ENCODE measurements around the gene GGT6.

The GGT6 gene

DNA sequence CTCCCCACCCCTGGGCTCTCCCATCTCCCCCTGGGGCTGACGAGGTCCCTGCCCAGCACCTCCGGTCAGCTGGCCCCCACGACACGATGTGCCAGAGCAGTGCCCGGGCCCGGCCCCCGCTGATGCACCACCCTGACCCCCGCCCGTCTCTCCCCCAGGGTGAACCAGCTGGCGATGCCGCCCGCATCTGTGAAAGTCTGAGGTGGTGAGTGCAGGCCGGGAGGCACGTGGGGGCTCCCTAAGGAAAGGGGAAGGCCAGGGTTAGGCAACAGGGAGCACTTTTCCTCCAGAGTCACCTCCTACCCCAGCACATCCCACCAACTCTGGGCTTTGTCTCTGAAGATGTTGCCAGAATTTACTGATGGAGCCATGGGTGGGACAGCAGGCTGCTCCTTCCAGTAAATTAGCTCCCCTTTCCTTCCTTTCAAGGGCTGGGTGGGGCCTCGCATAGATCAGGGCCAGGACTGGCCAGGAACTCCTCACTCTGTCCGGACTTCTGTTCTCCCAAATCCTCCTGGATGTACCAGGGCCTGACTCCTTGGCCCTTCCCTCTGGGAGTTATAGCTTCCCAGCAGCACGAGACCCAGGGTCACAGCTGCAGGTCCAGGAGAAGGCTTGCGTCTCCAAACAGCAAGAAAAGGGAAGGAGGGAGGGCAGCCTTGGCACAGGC, 23.5 kb downstream of the GGT6 start:
- no peak for DNase-seq

DNA sequence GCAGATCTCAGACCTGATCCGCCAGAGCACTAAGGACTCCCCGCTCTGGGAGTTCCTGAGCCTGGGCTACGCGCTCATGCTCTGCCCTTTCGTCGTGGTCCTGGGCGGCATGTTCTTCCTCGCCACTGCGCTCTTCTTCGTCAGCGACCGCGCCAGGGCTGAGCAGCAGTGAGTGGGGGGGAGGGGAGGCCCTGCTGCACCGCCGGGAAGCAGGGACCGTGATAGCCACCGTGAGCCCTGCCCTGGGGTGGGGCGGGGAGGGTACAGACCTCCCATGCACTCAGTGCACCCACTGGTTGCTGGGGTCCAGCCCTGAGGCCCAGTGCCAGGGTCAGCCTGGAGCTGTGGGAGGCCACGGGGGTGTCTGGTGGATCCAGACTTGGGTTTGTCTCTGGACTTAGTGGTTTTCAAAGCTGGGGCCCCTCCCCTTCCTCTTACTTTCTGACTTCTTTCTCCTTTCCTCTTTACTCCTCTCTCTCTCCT, 24.1 kb downstream of the GGT6 start:
- DNase-seq, result no peak

DNA sequence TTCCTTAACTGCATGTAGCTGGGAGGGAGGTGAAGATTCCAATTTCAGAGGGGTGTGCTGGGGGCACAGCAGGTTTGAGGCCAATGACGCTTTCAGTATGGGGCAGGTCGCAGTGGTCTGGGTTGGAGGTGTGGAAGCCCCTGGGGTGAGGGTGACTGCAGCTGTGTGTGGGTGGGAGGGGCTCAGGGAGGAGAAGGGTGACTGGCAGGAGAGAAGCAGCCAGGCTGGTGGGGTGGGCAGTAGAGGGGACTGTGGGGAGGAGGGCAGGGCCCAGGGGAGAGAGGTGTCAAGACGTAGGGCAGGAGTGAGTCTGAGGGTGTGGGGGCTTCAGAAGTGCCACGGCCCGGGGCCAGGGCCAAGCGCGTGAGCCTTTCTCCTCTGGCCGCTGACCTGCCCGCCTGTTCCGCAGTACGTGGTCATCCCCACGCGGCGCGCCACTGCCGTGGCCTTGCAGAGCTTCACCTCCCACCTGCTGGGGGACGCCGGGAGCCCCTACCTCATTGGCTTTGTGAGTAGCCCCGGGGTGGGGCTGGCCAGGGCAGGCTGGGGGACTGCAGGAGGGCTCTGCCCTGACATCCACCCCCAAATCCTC, 24.6 kb downstream of the GGT6 start:
- DNase-seq, result no peak

DNA sequence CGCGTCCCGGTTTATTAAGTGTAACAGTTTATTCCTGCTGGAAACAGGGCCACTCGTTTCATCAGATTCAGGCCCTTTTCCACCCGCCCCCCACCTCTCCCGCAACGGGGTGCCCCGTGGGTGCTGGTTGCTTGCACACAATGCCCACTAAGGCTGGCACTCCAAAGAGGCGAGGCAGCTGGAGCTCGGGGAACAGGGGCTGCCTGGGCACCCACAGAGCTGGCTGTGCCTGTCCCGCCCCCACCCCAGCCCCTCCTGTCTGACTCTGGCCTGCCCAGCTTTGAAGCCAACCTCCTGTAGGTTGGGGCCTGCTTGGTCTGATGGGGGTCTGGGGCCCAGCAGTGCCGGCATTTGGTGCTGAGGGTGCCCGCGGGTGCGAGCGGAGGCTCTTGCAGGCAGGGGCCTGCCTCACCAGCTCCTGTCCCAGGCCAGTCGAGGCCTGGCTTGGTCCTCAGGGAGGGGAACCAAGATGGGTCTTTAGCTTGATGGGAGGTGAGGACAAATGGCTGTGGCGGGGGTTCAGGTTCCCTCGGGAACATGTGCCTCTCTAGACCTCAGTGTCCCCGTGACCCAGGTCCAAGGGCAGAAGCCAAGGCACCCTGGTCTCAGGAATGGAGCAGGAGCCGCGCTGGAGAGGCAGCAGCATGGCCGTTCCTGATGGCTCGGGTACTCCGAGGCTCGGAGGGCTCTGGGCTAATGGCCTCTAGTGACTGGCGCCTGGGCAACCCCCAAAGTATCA, 25.3 kb downstream of the GGT6 start:
- no peak for DNase-seq

DNA sequence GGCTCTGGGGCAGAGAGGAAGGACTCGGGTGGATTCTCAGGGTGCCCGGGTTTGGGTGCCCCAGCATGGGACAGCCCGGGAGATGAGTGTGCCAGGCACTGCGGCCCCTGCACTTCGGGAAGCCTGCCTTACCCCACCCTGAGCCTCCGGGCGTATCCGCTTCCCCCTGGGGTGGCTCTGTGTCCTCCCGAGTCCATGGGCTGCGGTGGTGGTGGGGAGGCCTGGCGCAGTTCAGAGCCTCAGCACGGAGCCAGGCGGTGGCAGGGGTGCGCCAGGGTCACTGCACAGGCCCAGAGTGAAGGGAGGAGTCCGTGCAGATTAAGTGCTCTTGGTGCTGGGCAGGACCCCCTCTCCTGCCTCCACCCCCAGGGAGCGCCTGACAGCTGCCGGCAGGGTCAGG, 25.9 kb downstream of the GGT6 start:
- no peak for DNase-seq

DNA sequence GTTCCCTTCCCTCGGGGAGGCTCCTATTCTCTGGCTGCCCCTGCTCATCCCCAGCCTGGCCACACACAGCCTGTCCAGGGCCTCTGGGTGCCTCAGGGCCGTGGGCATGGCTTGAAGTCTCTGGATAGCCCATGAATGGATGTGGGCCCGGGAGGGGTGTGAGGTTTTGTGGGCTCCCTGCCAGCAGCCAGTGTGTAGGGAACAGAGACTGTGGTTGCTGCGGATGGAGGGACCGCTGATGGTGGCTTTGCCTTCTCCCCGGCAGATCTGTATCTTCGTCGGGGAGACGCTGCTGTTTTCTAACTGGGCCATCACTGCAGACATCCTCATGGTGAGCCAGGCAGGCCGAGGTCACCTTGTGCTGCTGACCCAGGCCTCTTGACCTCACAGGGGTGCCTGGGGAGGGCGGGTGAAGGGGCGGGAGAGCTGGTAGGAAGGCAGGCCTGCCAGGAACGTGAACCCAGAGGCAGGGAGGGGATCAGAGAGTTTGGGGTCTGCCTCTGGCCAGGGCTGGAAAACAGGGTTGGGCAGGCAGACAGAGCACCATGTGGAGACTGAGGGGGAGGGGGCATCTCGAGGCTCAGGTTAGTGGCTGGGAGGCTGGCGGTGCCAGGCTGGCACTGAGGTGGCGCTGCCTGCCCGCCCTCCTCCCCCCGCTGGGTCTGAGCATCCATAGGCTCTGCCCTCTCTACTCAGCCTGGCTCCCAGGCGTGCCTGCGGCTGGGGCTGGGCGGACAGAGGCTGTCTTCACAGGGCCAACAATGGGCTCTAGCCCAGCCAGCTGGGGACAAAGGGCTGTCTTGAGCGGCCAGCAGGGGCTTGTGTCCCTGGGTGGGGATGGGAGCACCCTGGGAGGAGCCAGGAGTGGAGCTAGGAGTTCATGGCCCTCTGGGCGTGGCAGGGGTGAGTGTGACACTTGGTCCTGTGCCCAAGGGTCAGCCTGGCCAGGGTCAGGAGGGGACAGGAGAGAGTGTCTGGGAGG, 26.6 kb downstream of the GGT6 start:
- DNase-seq, result no peak

DNA sequence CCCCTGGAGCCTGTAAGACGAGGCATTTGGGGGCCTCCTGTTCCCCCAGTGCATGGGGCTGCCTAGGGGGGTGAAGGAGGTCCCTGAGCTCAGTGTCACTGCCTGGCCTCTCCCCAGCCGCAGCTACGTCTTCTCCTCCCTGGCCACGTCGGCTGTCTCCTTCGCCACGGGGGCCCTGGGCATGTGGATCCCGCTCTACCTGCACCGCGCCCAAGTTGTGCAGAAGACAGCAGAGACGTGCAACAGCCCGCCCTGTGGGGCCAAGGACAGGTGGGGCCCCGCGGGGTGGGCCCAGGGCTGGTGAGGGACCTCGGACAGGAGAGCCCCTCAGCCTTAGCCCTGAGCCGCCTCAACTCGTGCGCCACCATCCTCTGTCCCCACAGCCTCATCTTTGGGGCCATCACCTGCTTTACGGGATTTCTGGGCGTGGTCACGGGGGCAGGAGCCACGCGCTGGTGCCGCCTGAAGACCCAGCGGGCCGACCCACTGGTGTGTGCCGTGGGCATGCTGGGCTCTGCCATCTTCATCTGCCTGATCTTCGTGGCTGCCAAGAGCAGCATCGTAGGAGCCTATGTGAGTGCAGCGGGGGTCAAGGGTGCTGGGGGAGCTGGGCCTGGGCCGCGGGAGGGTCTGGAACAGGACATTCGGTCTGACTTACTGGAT, 27.4 kb downstream of the GGT6 start:
- DNase-seq, result no peak

DNA sequence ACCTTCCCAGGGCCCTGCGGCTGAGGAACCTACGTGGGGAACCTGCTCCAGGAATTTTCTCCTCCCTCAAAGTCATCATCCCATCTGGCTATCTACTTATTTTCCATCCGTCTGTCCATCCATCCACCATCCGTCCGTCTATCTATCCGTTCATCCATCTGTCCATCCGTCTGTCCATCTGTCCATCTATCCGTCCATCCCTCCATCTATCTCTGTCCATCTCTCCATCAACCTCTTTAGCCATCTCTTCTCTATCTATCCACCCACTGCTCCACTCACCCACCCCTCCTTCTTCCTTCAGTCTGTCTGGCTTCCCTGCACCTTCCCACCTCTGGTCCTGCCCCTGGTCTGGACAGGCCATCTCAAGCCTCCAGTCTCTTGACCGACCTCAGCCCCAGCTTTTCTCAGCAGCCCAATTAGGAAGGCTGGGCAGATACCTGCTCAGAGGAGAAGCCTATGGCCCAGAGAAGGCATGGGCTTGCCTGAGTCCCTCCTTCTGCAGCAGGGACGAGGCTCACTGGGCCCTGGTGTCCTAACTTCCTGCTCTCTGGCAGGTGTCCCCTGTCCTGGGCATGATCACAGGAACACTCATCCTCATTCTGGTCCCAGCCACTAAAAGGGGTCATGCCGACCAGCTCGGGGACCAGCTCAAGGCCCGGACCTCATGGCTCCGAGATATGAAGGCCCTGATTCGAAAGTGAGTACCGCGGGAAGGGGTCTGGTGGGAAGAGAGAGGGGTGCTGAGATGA, 28.2 kb downstream of the GGT6 start:
- no peak for DNase-seq

DNA sequence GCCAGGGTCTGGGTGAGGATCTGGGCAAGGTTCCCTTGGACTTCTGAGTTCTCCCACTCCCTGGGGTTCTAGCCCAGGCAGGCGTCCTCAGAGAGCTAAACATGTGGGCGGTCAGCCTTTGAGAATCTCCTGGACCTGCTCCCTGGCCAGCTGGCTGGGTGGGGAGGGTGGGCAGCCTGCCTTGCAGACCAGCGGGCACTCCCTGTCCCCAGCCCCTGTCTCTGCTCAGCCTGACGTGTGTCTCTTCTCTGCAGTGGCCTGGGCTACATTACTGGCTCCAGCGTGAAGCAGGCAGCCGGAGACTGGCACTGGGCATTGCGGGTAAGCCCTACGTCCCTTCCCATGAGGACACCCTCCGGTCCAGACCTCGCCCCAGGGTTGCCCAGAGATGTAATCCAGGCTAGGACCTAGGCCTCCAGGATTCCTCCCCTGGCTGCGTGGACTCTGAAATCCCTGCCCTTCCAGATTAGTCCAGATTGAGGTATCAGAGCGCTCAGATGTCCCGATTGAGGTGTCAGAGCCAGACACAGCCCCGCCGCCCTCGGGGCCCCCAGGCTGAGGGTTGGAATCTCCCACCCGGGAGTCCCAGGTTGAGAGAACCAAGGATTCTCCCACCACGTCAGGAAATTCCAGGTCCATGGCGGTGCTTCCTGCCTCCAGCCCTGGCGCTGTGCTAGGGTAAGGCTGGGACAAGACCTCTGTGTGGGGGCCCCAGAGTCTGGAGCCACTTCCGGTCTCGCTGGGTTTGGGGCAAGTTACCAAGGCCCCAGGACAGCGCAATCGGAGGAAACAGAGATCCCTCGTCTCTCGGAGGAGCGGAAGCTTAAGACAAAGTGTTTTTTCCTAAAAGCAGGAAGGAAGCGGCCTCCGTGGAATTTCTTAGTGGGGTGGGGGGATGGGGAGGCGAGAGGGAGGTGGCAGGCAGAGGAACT, 29.3 kb downstream of the GGT6 start:
- DNase-seq, result no peak

DNA sequence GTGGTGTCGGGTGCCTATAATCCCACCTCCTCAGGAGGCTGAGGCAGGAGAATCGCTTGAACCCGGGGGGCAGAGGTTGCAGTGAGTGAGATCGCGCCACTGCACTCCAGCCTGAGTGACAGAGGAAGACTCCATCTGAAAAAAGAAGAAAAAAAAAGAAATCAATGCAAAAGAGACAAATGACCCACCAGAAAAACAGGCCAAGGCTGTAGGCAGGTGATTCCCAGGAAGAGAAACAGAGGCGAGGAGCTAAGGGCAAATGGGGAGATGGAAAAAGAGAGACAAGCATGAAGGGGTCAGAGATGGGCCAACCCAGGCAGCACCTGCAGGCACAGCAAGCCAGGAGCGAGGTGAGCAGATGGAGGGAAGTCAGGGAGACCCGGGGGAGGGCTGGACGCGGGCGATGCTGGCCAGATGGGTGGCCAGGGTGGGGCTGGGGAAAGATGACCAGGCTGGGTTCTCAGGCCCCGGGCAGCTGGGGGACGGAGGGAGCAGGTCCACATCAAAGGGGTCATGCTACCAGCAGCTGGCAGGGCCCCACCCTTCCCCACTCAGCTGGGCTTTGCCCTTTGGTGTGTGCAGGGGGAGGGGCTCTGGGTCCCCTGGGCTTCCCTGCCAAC, 30.7 kb downstream of the GGT6 start:
- no peak for DNase-seq

DNA sequence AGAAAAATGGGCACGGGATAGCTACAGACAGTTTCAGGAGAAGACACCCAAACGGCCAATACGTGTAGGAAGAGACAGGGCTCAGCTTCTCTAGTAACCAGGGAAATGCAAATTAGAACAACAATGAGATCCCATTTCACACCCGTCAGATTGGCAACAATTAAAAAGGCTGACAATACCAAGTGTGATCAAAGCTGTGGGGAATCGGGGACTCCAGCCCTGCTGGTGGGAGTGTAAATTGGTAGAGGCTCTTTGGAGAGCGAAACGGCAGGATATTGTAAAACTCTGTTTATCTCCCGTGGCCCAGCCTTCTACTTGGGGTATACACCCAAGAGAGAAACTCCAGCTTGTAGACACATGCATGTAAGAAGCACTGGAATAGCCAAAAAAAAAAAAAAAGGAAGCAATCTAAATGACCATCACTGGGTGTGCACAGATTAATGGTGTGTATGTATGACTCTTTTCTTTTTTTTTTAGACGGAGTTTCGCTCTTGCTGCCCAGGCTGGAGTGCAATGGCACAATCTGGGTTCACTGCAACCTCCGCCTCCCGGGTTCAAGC, 32.7 kb downstream of the GGT6 start:
- DNase-seq, result no peak

DNA sequence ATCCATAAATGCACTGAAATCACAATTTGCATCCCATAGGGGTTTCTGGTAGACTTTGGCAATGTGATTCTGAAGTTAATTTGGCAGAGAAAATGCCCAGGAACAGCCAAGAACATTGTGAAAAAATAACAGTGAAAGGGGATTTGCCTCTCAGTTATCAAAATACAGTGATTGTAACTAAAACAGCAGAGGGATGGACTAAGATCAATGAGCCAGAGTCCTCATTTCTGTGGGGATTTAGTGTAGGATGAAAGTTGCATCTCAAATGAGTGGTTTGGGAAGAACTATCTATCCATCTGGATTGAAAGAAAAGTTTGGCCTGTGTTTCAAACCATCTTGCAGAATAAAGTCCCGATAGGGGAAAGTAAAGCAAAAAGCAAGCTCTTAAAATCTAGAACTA, 33.2 kb downstream of the GGT6 start:
- DNase-seq, result no peak

DNA sequence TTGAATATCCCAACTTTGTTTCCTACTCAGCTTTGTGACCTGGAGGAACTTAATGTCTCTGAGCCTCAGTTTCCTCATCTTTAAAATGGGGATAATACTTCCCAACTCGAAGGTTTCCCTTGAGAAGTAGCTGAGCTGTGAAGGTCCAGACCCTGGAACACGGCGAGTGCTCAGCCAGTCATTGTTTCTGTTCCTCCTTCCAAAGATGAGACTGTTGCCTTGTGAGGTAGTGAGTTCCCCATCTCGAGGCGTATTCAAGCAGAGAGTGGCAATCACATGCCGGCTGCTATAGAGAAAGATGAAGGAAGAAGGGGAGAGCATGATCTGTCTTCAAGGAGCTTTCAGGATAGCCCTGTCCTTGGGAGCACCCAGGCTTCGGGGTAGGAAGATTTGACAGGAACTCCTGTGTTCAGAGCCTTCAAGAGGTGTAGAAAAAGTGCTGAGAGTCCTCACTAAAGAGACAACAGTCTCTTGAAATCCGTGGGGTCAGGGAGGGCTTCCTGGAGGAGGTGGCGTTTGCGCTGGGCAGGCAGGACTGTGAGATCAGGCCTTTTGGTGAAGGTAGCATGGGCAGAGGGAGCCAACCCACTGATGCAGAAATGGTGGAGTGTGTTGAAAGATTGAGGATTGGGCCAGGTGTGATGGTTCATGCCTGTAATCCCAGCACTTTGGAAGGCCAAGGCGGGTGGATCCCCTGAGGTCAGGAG, 34.5 kb downstream of the GGT6 start:
- no peak for DNase-seq

DNA sequence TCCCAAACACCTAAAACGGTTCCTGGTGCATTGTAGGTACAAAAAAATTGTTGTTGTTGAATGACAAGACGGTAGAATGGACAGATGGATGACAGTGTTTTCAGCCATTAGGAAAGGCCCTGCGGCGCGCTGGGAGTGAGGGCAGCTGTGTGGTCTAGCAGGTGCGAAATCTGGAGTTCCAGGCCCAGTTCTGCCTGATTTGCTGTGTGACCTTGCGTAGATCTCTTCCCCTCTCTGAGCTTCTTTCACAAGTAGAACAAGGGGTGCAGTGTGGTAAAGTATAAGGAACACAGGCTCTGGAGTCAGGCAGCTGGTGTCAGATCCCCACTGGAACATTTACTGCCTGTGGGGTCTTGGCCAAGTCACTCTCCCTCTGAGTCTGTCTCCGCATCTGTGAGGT, 36.4 kb downstream of the GGT6 start:
- no peak for DNase-seq

DNA sequence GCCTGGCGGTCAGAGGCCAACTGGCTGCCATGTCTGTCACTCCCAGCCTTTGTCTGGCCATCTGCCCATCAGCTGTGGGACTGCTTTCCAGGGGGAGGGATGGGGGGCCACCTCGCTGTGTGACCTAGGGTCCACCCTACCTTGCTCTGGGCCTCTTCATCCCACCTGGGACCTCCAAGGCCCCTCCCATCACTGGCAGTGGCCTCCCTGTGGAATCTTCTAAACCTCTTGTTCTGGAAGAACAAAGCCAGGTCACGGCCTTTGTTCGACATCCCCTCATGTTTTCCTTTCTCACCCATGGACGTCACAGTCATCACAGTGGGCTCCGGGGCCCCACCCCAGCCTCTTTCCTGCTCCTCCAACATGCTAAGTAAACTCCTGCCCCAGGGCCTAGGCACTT, 37.7 kb downstream of the GGT6 start:
- DNase-seq, result no peak

DNA sequence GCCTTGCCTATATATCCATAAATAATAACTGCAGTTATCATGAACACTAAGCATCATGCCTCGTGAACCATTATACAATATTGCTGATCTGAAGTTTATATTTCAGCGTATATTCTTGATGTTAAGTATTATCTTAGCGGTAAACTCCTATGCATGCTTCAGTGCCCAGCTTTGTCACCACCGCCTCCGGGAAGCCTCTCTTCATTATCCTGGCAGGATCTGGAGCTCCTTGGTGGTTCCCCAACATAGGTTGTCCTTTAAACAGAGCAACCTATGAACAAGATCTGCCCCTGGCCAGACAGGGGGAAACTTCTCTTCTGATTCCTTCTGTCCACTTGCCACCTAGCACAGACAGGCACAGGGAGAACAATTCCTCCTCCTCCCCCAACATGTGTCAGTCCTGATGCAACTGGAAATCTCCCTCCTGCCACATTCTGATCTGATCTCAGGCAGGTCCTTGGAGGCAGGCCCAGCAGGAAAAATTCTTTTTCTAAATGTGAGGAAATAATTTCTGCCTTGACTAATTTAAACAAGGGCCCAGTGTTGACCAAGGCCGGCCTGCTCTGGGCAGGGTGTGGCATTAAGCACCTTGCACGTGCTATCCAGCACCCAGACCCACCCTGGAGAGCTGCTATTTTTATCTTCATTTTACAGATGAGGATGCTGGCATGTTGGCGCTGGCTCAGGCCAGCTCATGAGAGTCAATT, 39.3 kb downstream of the GGT6 start:
- no peak for DNase-seq

DNA sequence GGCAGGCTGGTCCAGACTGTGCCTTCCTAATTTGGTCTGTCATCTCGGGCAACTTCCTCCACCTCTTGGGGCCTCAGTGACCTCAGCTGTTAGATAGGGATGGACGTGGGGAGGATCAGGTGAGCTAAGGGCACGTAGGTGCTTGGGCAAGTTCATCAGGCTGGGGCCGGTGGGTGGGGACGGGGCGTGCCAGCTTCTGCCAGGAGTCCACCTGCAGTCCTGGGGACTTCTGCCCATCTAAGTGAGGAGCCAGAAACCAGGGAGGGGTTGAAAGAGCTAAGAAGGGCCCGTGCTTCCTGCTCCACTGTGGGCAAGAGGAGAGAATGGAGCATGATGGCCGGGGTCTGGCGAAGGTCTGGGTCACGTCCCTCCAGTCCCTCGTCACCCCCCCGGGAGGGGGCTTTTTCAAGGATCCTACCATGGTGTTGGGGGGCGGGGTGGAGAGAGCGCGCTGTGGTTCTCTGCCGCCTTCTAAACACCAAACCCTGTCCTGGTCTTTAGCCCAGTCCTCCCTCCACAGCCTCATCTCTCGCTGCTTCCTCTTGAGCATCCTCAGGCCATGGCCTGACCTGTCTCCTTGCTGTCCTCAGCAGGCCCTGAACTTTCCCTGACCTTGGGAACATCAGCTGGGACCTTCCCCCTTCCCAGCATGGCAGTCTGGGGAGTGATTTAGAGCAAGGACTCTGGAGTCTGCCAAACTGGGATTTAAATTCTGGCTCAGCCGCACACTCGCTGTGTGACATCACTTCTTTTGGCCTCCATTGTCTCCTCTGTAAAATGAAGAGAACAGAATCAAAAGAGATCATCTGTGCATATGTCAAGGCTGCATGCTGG, 40.1 kb downstream of the GGT6 start:
- no peak for DNase-seq
